ENCODE results near the gene GZF1. TPM values are rescaled to one million over a fixed set of nuclear protein-coding genes. Genes with fewer than 3 reads are reported as not detected.
A peak's percentile ranks its signal among the peaks of the same experiment; 100 is the strongest.

The GZF1 gene
- total and polyA plus RNA-seq, 5 donors, result 10.4 to 24.8 (median 20.6) TPM

GRCh38 chr20:23390091-23390774, 28.3 kb downstream of the GZF1 start:
- H3K27me3 ChIP-seq (ENCODE audit: control insufficient read depth, insufficient read depth), result no peaks in the 10 kb centered on the region
- no peak overlapping the region for H3K4me3 ChIP-seq (ENCODE audit: low read length)
- ATAC-seq, result no peak
- H3K9me3 ChIP-seq (ENCODE audit: control insufficient read depth, low read length), result no peaks in the 10 kb centered on the region
- intact Hi-C loops (cut with DNase I), result no loop called here
- WGBS, result 95% methylated on average over 1 of the region's 1 CpG
- H3K27ac ChIP-seq (ENCODE audit: low read length), result no peak overlapping the region
- peaks cover 2% of the 10 kb centered on the region for H3K4me1 ChIP-seq (ENCODE audit: control insufficient read depth, insufficient read depth, low read length)
- no peak for DNase-seq

GRCh38 chr20:23391707-23392310, 29.8 kb downstream of the GZF1 start:
- Histone ChIP-seq H3K4me3 (ENCODE audit: low read length) (no peak overlapping the region), H3K4me1 (ENCODE audit: control insufficient read depth, insufficient read depth, low read length) (no peaks in the 10 kb centered on the region), H3K27ac (ENCODE audit: low read length) (no peak overlapping the region), H3K9me3 (ENCODE audit: control insufficient read depth, low read length) (no peaks in the 10 kb centered on the region), H3K27me3 (ENCODE audit: control insufficient read depth, insufficient read depth) (no peaks in the 10 kb centered on the region)
- intact Hi-C loops (cut with DNase I), result no loop called here
- DNase-seq (no peak), ATAC-seq (no peak)
- 96% methylated on average over 4 of the region's 4 CpGs for WGBS

- Histone ChIP-seq H3K4me3 (ENCODE audit: low read length) (no peak overlapping the region), H3K9me3 (ENCODE audit: control insufficient read depth, low read length) (no peaks in the 10 kb centered on the region), H3K27ac (ENCODE audit: low read length) (no peak overlapping the region), H3K4me1 (ENCODE audit: control insufficient read depth, insufficient read depth, low read length) (no peaks in the 10 kb centered on the region), H3K27me3 (ENCODE audit: control insufficient read depth, insufficient read depth) (no peaks in the 10 kb centered on the region)
- no peak for DNase-seq
- intact Hi-C loops (cut with DNase I), result no loop called here
- 96% methylated on average over 4 of the region's 4 CpGs for WGBS
- no peak for ATAC-seq
Measured at GRCh38 chr20:23393996-23394775, 32.2 kb downstream of the GZF1 start.

- 49% methylated on average over 6 of the region's 6 CpGs for WGBS
- peaks cover 3% of the 10 kb centered on the region for H3K4me1 ChIP-seq (ENCODE audit: control insufficient read depth, insufficient read depth, low read length)
- peak in 1 of 2 donors; percentile 42 for ATAC-seq
Measured at GRCh38 chr20:23396950-23397627, 35.1 kb downstream of the GZF1 start.

GRCh38 chr20:23397961-23398360, 36.0 kb downstream of the GZF1 start:
- Histone ChIP-seq H3K4me3 (ENCODE audit: low read length) (no peak overlapping the region), H3K9me3 (ENCODE audit: control insufficient read depth, low read length) (no peaks in the 10 kb centered on the region), H3K4me1 (ENCODE audit: control insufficient read depth, insufficient read depth, low read length) (peaks cover 3% of the 10 kb centered on the region), H3K27ac (ENCODE audit: low read length) (peak overlapping the region; percentile 39), H3K27me3 (ENCODE audit: control insufficient read depth, insufficient read depth) (no peaks in the 10 kb centered on the region)
- WGBS, result 57% methylated on average over 2 of the region's 2 CpGs
- intact Hi-C loops (cut with DNase I), result no loop called here
- ATAC-seq (peak; percentile 51 to 89), DNase-seq (no peak)

More at GRCh38 chr20:23396950-23397627, 35.1 kb downstream of the GZF1 start:
- intact Hi-C loops (cut with DNase I), result no loop called here
- Histone ChIP-seq H3K4me3 (ENCODE audit: low read length) (no peak overlapping the region), H3K27ac (ENCODE audit: low read length) (no peak overlapping the region), H3K27me3 (ENCODE audit: control insufficient read depth, insufficient read depth) (no peaks in the 10 kb centered on the region), H3K9me3 (ENCODE audit: control insufficient read depth, low read length) (no peaks in the 10 kb centered on the region)
- DNase-seq, result no peak

GRCh38 chr20:23399568-23400241, 37.7 kb downstream of the GZF1 start:
- ATAC-seq (no peak), DNase-seq (no peak)
- intact Hi-C loops (cut with DNase I), result no loop called here
- H3K9me3 ChIP-seq (ENCODE audit: control insufficient read depth, low read length), result no peaks in the 10 kb centered on the region
- H3K27me3 ChIP-seq (ENCODE audit: control insufficient read depth, insufficient read depth), result no peaks in the 10 kb centered on the region
- peaks cover 5% of the 10 kb centered on the region for H3K4me1 ChIP-seq (ENCODE audit: control insufficient read depth, insufficient read depth, low read length)
- no peak overlapping the region for H3K4me3 ChIP-seq (ENCODE audit: low read length)
- no peak overlapping the region for H3K27ac ChIP-seq (ENCODE audit: low read length)
- WGBS, result 64% methylated on average over 6 of the region's 6 CpGs

GRCh38 chr20:23401051-23401450, 39.1 kb downstream of the GZF1 start:
- peak overlapping the region; percentile 77 for H3K27ac ChIP-seq (ENCODE audit: low read length)
- peaks cover 5% of the 10 kb centered on the region for H3K4me1 ChIP-seq (ENCODE audit: control insufficient read depth, insufficient read depth, low read length)
- 62% methylated on average over 5 of the region's 5 CpGs for WGBS
- H3K9me3 ChIP-seq (ENCODE audit: control insufficient read depth, low read length), result no peaks in the 10 kb centered on the region
- ATAC-seq, result peak; percentile 40 to 41
- intact Hi-C loops (cut with DNase I), result no loop called here
- H3K4me3 ChIP-seq (ENCODE audit: low read length), result no peak overlapping the region
- no peak for DNase-seq
- H3K27me3 ChIP-seq (ENCODE audit: control insufficient read depth, insufficient read depth), result no peaks in the 10 kb centered on the region

GRCh38 chr20:23403751-23404150, 41.8 kb downstream of the GZF1 start:
- no peak for ATAC-seq
- no peak overlapping the region for H3K27ac ChIP-seq (ENCODE audit: low read length)
- peaks cover 7% of the 10 kb centered on the region for H3K4me1 ChIP-seq (ENCODE audit: control insufficient read depth, insufficient read depth, low read length)
- WGBS, result 48% methylated on average over 5 of the region's 5 CpGs
- H3K27me3 ChIP-seq (ENCODE audit: control insufficient read depth, insufficient read depth), result no peaks in the 10 kb centered on the region
- no peaks in the 10 kb centered on the region for H3K9me3 ChIP-seq (ENCODE audit: control insufficient read depth, low read length)
- no peak for DNase-seq
- intact Hi-C loops (cut with DNase I), result no loop called here
- no peak overlapping the region for H3K4me3 ChIP-seq (ENCODE audit: low read length)

- DNase-seq (no peak), ATAC-seq (peak in 1 of 2 donors; percentile 46)
- H3K4me1 ChIP-seq (ENCODE audit: control insufficient read depth, insufficient read depth, low read length), result peaks cover 7% of the 10 kb centered on the region
- intact Hi-C loops (cut with DNase I), result no loop called here
- H3K9me3 ChIP-seq (ENCODE audit: control insufficient read depth, low read length), result no peaks in the 10 kb centered on the region
- 55% methylated on average over 3 of the region's 3 CpGs for WGBS
- no peak overlapping the region for H3K27ac ChIP-seq (ENCODE audit: low read length)
- H3K27me3 ChIP-seq (ENCODE audit: control insufficient read depth, insufficient read depth), result no peaks in the 10 kb centered on the region
- no peak overlapping the region for H3K4me3 ChIP-seq (ENCODE audit: low read length)
Measured at GRCh38 chr20:23404196-23404595, 42.2 kb downstream of the GZF1 start.

- Histone ChIP-seq H3K27me3 (ENCODE audit: control insufficient read depth, insufficient read depth) (no peaks in the 10 kb centered on the region), H3K4me3 (ENCODE audit: low read length) (no peak overlapping the region), H3K4me1 (ENCODE audit: control insufficient read depth, insufficient read depth, low read length) (peaks cover 7% of the 10 kb centered on the region), H3K27ac (ENCODE audit: low read length) (no peak overlapping the region), H3K9me3 (ENCODE audit: control insufficient read depth, low read length) (no peaks in the 10 kb centered on the region)
- 100% methylated on average over 1 of the region's 1 CpG for WGBS
- DNase-seq (no peak), ATAC-seq (no peak)
- intact Hi-C loops (cut with DNase I), result no loop called here
Measured at GRCh38 chr20:23406880-23407279, 44.9 kb downstream of the GZF1 start.
